ENCODE measurements around the gene TMEM11.

DNA sequence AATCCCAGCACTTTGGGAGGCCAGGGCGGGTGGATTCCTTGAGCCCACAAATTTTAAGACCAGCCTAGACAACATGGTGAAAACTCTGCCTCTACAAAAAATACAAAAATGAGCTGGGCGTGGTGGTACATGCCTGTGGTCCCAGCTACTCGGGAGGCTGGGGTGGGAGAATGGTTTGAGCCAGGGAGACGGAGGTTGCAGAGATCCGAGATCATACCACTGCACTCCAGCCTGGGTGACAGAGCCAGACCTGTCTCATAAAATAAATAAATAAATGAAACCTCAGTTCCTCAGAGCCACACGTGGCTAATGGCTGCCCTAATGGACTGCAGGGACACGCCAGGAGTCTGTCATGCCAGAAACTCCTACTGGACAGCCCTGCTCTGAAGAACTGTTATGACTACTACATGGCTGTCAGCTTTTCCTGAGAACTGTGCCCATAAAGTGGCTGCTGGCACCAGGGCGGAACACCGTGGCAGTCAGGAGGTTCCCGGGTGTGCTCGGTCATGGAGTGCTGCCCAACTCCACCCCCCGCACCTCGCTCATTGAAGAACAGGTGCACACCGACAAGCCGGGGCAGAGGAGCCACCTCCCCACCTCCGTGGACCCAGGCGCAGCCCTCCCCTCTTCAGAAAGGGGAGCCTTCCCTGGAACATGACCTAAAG is 4.3 kb downstream of the TMEM11 start:
- no peak for TF ChIP-seq EZH2phosphoT487 (IDR thresholded peaks at IDR 0.05; ENCODE audit: borderline replicate concordance, low read depth, low read length)
- TF ChIP-seq, protein P1, sequence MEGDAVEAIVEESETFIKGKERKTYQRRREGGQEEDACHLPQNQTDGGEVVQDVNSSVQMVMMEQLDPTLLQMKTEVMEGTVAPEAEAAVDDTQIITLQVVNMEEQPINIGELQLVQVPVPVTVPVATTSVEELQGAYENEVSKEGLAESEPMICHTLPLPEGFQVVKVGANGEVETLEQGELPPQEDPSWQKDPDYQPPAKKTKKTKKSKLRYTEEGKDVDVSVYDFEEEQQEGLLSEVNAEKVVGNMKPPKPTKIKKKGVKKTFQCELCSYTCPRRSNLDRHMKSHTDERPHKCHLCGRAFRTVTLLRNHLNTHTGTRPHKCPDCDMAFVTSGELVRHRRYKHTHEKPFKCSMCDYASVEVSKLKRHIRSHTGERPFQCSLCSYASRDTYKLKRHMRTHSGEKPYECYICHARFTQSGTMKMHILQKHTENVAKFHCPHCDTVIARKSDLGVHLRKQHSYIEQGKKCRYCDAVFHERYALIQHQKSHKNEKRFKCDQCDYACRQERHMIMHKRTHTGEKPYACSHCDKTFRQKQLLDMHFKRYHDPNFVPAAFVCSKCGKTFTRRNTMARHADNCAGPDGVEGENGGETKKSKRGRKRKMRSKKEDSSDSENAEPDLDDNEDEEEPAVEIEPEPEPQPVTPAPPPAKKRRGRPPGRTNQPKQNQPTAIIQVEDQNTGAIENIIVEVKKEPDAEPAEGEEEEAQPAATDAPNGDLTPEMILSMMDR (conservative IDR thresholded peaks at IDR 0.05; ENCODE audit: low read length), result no peak
